OCI-M2 (cell line): ENCODE measurements around the gene TMEM119.
"Not testable (repeated sequence)": the region's sequence is repeated elsewhere in the genome, so short reads cannot be mapped to it uniquely, and the experiment has no call there.

Experiments used
- DNase-seq: peaks from one replicate; lab custom pipeline; 2025; ENCODE audit not compliant: unreplicated experiment; lab: John Stamatoyannopoulos, UW

TMEM119 gene

GRCh38 chr12:108602976-108603704, 5.3 kb upstream of the TMEM119 start:
- DNase-seq = no peak

DNA sequence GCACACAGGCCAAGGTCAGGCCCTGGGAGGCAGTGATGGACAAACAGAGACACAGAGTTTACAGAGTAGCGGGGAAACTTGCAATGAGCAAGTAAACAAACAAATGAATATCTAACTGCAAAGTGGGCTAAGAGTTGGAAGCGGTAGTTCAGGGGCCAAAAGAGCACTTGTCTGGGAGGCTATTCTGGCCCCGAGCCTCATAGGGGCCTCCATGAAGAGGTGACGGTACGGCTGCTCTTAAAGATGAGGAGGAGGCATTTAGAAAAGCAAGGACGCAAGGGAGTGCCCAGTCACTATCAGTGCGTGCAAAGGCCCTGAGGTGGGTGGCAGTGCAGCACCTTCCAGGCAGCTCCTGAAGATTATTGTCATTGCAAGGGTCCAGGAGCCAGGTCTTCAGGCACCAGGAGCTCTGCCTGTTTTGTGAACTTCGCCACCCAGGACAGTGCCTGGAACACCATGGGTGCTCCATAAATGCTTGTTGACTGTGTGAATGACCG, 4.4 kb upstream of the TMEM119 start:
- no peak for DNase-seq

DNA sequence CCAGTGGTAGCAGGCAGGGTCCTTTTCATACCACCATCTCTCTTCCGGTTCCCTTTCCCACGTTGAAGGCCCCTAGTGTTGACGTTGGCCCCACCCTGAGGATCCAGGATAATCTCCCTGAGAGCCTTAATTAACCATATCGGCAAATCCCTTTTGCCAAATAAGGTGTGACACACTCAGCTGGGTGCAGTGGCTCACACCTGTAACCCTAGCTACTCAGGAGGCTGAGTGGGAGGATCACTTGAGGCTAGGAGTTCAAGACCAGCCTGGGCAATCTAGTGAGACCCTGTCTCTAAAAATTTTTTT, 2.8 kb upstream of the TMEM119 start:
- DNase-seq = no peak

DNA sequence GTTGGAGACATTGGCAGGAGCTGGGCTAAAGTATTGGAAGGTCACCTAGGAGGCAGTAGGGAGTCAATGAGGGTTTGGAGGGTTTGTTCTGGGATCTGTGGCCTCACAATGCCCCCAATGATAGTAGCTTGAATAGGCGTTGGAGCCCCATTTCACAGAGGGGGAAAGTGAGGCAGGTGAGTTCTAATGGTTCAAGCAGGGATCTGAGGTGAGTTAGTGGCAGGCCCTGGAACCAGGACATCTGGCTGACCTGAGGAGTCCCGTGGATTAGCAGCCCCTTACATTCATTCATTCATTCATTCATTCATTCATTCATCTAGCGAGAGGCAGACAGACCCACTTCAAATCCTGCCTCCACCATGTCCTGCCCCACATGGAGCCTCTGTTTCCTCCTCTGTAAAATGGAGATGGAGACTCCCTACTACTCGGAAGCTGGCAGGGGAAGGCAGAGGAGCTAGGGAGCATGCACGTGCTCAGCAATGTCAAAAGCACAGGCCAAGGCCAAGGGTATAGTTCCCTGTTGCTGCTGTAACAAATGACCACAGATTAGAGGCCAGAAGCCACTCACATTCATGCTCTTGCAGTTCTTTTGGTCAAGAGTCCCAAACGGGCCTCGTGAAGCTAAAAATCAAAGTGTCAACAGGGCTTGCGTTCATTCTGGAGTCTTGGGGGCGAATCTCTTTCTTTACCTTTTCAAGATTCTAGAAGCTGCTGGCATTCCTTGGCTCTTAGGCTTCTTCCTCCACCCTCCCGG, 2.2 kb upstream of the TMEM119 start:
- DNase-seq = no peak

- no peak for DNase-seq
Measured at GRCh38 chr12:108599541-108599940, 1.7 kb upstream of the TMEM119 start.

- DNase-seq = no peak
Measured at GRCh38 chr12:108598553-108599250, 818 bp upstream of the TMEM119 start.

DNA sequence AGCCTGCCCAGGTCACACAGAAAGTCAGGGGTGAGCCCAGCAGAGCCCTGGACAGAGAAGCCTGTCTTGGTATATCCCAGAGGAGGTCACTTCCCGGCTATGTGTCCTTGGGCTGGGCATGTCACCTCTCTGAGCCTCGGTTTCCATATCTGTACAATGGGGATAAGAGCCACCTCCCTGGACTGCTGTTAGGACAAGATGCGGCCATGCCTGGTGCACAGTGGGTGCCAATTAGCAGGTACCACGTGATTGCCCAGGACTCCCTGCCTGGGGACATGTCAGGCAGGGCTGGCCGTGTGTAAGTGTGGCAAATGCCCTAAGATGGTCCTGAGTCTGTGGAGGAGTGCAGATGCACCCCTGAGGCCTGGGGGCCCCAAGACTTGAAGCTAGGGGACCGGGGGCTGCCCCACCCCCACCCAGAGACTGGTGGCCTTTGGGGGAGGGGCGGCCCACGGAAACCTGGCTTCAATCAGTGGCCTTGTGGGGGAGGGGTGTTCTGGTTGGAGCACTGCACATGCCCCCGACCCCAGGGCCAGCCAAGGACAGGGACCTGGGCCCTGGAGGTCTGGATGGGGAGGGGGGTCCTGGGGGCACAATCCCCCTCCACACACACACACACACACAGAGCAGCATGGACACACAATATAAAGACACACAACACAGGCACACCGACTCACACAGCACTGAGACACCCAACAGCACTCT, 878 bp downstream of the TMEM119 start:
- DNase-seq = no peak

GRCh38 chr12:108595711-108596647, 1.9 kb downstream of the TMEM119 start:
- no peak for DNase-seq

DNA sequence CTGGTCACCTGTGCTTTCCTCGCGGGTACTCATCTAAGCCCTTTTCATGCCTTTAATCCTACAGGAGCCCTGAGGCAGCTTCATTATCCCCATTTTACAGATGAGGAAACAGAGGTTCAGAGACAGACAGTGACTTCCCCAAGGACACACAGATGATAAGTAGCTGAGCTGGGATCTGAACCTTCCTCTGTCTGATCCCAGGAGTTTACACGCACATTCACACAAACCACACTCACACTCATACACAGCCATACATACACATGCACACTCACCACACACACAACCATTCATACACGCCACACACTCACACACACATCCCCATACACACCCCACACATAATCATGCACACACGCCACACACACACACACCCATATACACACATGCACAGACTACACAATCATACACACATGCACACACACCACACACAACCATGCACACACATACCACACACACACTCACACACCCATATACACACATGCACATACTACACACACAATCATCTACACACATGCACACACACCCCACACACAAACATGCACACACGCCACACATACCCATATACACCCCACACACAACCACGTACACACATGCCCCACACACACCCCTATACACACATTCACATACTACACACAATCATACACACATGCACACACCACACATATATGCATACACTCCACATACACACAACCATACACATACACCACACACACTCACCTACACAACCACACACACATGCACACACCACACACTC, 2.7 kb downstream of the TMEM119 start:
- DNase-seq = no peak

GRCh38 chr12:108594323-108594903, 3.5 kb downstream of the TMEM119 start:
- DNase-seq = no peak

DNA sequence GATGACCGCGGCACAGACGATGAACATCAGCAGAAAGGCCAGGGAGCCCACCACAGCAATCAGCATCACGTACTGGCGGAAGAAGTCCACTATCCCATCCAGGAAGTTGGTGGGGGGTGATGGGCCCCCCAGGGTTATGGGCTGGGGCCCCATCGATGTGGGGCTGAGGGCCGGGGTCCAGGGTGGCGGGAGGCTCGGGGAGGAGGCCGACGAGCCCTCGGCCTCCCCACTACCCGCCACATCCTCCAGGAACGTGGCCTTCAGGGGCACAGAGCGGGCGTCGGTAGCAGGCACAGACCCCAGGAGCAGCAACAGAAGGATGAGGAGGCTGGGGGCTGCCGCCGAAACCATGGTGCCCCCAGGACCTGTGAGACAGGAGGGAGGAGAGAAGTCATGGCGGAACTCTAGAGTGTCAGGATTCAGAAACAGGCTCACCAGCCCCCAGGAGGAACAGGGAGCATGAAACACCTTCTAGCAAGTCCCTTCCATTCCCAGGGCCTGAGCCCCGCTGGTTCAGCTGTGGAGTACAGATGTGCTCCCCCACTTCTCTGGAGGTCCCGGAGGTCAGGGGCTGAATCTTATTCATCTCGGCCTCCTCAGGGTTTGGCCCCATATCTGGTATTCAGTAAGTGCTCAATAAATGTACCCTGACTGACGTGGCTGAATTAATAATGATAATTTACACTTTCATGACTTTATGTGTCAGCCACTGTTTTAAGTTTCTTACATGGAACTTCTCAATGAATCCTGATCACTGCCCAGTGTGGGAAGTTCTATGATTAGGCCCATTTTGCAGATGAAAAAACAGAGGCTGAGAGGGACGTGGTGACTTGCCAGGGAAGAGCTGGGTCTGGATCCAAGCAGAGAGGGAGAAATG, 5.6 kb downstream of the TMEM119 start:
- DNase-seq = no peak

- no peak for DNase-seq
Measured at GRCh38 chr12:108591267-108591980, 6.5 kb downstream of the TMEM119 start.

GRCh38 chr12:108590463-108590862, 7.4 kb downstream of the TMEM119 start:
- not testable (repeated sequence) for DNase-seq

DNA sequence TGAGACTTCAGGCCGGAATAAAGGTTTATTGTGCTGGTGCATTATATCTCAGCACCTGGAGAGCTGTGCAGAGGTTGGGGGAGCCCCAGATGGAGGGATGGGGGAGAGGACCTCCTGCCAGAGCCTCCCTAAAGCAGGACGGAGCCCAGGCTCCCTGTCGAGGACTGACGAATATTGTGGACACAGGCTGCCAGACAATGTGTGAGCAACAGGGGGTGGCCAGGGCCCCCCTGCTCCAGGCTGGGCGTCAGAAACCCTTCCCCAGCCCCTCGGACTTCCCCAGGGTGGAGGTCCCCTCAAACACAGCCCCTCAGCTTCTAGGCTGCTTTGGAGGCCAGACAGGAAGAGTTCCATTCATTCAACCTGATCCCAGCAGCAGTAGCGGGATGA, 8.0 kb downstream of the TMEM119 start:
- DNase-seq = no peak

DNA sequence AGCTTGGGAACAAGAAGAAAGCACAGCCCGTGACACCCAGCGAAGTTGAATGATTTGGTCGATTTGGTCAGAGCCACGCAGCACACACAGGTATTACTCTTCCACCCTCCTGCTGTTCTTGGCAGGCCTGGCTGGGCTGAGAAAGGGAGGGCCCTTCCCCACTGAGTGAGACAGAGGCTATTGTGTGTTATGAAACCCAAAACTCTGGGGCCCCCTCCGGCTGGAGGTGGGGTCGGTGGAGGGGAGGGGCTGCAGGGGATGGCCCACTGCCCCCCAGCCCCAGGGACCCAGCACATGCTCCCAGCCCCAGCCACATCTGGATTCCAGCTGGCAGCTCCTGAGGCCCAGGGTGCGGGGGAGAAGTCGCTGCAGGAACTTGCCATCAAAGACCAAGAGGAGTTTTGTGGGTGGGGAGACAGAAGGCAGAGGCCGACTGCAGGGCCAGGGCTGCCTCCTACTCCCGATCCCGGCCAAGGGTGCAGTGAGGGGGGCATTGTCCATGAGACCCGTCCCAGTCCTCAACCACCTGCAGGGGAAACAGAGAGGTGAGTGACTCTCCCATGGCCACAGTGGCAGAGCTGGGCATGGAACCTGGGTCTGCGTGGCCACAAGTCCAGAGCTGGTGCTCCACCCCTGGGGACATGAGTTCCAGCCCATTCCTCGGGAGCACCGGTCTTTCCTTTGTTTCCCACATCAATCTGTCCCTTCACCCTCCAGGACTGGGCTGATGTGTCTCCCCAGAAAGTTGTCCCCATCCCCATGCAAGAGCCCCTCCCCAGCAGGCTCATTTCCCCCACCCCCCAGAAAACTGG, 8.7 kb downstream of the TMEM119 start:
- no peak for DNase-seq

DNA sequence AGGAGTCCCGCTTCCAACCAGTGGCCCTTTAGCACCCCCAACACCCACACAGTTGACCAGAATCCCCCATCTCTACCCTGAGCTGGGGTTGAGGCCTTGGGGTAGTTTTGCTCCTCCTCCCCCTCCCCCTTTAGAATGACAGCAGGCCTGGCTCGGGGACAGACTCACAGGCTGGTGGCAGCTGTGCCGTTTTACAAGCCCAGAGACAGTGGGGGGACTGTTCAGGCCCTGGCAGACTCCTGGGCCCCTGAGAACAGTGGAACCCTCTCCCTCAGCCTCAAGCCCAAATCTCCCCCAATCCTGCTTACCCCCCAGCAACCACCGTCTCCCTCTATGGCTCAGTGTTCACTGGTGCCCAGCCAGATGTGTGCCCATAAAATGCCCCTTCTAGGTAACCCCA, 10.1 kb downstream of the TMEM119 start:
- DNase-seq = no peak

DNA sequence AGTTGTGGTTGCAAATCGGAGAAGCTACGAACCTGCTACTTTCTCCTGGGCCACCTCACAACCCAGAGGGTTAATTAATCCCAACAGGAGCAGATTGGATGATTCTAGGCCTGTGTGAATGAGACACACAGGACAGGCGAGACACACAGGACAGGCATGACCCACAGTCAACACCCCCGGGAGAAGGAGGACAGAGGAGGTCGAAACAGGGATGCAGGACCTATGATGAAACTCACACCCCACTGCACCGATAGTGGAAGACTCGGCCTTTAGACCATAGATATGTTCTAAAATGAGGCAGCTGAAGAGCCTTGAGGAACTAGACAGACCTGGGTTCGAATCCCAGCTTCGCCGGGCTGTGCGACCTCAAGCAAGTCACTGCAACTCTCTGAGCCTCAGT, 11.6 kb downstream of the TMEM119 start:
- no peak for DNase-seq
